Measurements from ENCODE around the gene SEMA6A.
A peak's percentile ranks its signal among the peaks of the same experiment; 100 is the strongest.

SEMA6A gene

GRCh38 chr5:116395631-116396203 lies 178.9 kb downstream of the SEMA6A start:
- peak; percentile 15 for DNase-seq

GRCh38 chr5:116395226-116395625 lies 179.4 kb downstream of the SEMA6A start:
- DNase-seq: peak; percentile 55

GRCh38 chr5:116394186-116394867 lies 180.3 kb downstream of the SEMA6A start:
- DNase-seq: no peak
